HEK293 (cell line): ENCODE results near the gene CDC42EP2.

Source experiments
- CTCF ChIA-PET: fragments of 350-600 bp; formaldehyde crosslinking; extraction: SDS; loops from one replicate; lab custom pipeline; 2021; ENCODE audit warnings: antibody characterized with exemption; lab: Yijun Ruan, JAX
- POLR2A ChIA-PET: fragments of 300-600 bp; formaldehyde crosslinking; extraction: SDS; loops from one replicate; lab custom pipeline; 2020; ENCODE audit warnings: antibody characterized with exemption, inconsistent platforms; lab: Yijun Ruan, JAX
- H3K27ac ChIP-seq: fragments of 200-500 bp; sonication (Bioruptor generic); 2 replicates; pipeline ENCODE4 v1.5.1; 2014; ENCODE audit warnings: low read depth, low read length, control low read depth, inconsistent platforms; ENCODE audit errors: extremely low read depth
- H3K36me3 ChIP-seq, 2 experiments: fragments of 200-500 bp in 1 of 2; sonication (Bioruptor generic) in 1 of 2; 1 replicate in 1 of 2; 2 replicates in 1 of 2; pipeline ENCODE4 v1.5.1; 2014 to 2017; ENCODE audit warnings: inconsistent platforms in 2 of 2, low read length in 2 of 2; ENCODE audit not compliant: control insufficient read depth in 2 of 2, insufficient read depth in 1 of 2
- H3K4me1 ChIP-seq: fragments of 200-500 bp; sonication (Bioruptor generic); 2 replicates; pipeline ENCODE4 v1.5.1; 2014; ENCODE audit warnings: mild to moderate bottlenecking, low read length, inconsistent platforms; ENCODE audit not compliant: control insufficient read depth, insufficient read depth
- H3K4me3 ChIP-seq: 2 replicates; pipeline ENCODE4 v1.5.1; 2011; ENCODE audit warnings: low read depth, mild to moderate bottlenecking, control low read depth, low read length, moderate library complexity
- H3K9me3 ChIP-seq: fragments of 200-500 bp; sonication (Bioruptor generic); 2 replicates; pipeline ENCODE4 v1.5.1; 2014; ENCODE audit warnings: low read depth, low read length, inconsistent platforms; ENCODE audit not compliant: control insufficient read depth, insufficient read depth
- CTCF ChIP-seq: fragments of 450-650 bp; formaldehyde crosslinking; IDR thresholded peaks from 2 replicates; pipeline ENCODE4 v1.5.1; 2016; ENCODE audit warnings: missing biosample characterization, missing genetic modification characterization
- GFI1B ChIP-seq: fragments of 450-650 bp; formaldehyde crosslinking; IDR thresholded peaks from 2 replicates; pipeline ENCODE4 v1.5.1; 2016; ENCODE audit warnings: missing biosample characterization, missing genetic modification characterization
- GLIS1 ChIP-seq: fragments of 450-650 bp; formaldehyde crosslinking; IDR thresholded peaks from 2 replicates; pipeline ENCODE4 v1.5.1; 2016; ENCODE audit warnings: missing biosample characterization, missing genetic modification characterization
- IKZF3 ChIP-seq: fragments of 450-650 bp; IDR thresholded peaks from 2 replicates; pipeline ENCODE4 v1.5.0; 2018; ENCODE audit warnings: missing biosample characterization, mild to moderate bottlenecking, missing genetic modification characterization, moderate library complexity
- PRDM10 ChIP-seq: fragments of 450-650 bp; formaldehyde crosslinking; IDR thresholded peaks from 2 replicates; pipeline ENCODE4 v1.5.1; 2016; ENCODE audit warnings: missing biosample characterization, missing genetic modification characterization
- YY2 ChIP-seq: fragments of 450-650 bp; formaldehyde crosslinking; IDR thresholded peaks from 2 replicates; pipeline ENCODE4 v1.5.1; 2016; ENCODE audit warnings: missing biosample characterization, missing genetic modification characterization
- ZBTB11 ChIP-seq: fragments of 450-650 bp; formaldehyde crosslinking; conservative IDR thresholded peaks from 2 replicates; pipeline ENCODE4 v1.5.1; 2016; ENCODE audit warnings: low read depth, missing biosample characterization, missing genetic modification characterization
- ZFP69B ChIP-seq: fragments of 450-650 bp; formaldehyde crosslinking; IDR thresholded peaks from 2 replicates; pipeline ENCODE4 v1.5.1; 2016; ENCODE audit warnings: missing biosample characterization, missing genetic modification characterization
- ZNF146 ChIP-seq: fragments of 450-650 bp; formaldehyde crosslinking; IDR thresholded peaks from 2 replicates; pipeline ENCODE4 v1.5.1; 2016; ENCODE audit warnings: missing biosample characterization, missing genetic modification characterization
- ZNF148 ChIP-seq: fragments of 450-650 bp; formaldehyde crosslinking; IDR thresholded peaks from 2 replicates; pipeline ENCODE4 v1.5.0; 2017; ENCODE audit warnings: missing biosample characterization, missing genetic modification characterization, borderline replicate concordance
- ZNF16 ChIP-seq: fragments of 450-650 bp; formaldehyde crosslinking; IDR thresholded peaks from 2 replicates; pipeline ENCODE4 v1.5.1; 2016; ENCODE audit warnings: low read depth, missing biosample characterization, missing genetic modification characterization
- ZNF24 ChIP-seq: fragments of 450-650 bp; formaldehyde crosslinking; IDR thresholded peaks from 2 replicates; pipeline ENCODE4 v1.5.1; 2016; ENCODE audit warnings: missing biosample characterization, missing genetic modification characterization
- ZNF335 ChIP-seq: fragments of 450-650 bp; formaldehyde crosslinking; conservative IDR thresholded peaks from 2 replicates; pipeline ENCODE4 v1.5.1; 2016; ENCODE audit warnings: missing biosample characterization, missing genetic modification characterization
- ZNF366 ChIP-seq: fragments of 450-650 bp; formaldehyde crosslinking; conservative IDR thresholded peaks from 2 replicates; pipeline ENCODE4 v1.5.1; 2016; ENCODE audit warnings: missing biosample characterization, missing genetic modification characterization
- ZNF398 ChIP-seq: fragments of 450-650 bp; formaldehyde crosslinking; IDR thresholded peaks from 2 replicates; pipeline ENCODE4 v1.5.1; 2017; ENCODE audit warnings: missing biosample characterization, missing genetic modification characterization
- ZNF404 ChIP-seq: fragments of 450-650 bp; formaldehyde crosslinking; IDR thresholded peaks from 2 replicates; pipeline ENCODE4 v1.5.1; 2017; ENCODE audit warnings: missing biosample characterization, missing genetic modification characterization
- ZNF473 ChIP-seq: fragments of 450-650 bp; formaldehyde crosslinking; IDR thresholded peaks from 2 replicates; pipeline ENCODE4 v1.5.1; 2017; ENCODE audit warnings: missing biosample characterization, missing genetic modification characterization
- ZNF521 ChIP-seq: fragments of 450-650 bp; formaldehyde crosslinking; IDR thresholded peaks from 2 replicates; pipeline ENCODE4 v1.5.1; 2017; ENCODE audit warnings: missing biosample characterization, mild to moderate bottlenecking, missing genetic modification characterization
- ZNF600 ChIP-seq: fragments of 450-650 bp; formaldehyde crosslinking; IDR thresholded peaks from 2 replicates; pipeline ENCODE4 v1.5.1; 2016; ENCODE audit warnings: missing biosample characterization, missing genetic modification characterization
- ZNF654 ChIP-seq: fragments of 450-650 bp; formaldehyde crosslinking; IDR thresholded peaks from 2 replicates; pipeline ENCODE4 v1.5.1; 2016; ENCODE audit warnings: low read depth, missing biosample characterization, missing genetic modification characterization
- ZNF777 ChIP-seq: fragments of 450-650 bp; formaldehyde crosslinking; IDR thresholded peaks from 2 replicates; pipeline ENCODE4 v1.5.1; 2017; ENCODE audit warnings: missing biosample characterization, missing genetic modification characterization, borderline replicate concordance
- ZNF791 ChIP-seq: fragments of 450-650 bp; formaldehyde crosslinking; IDR thresholded peaks from 2 replicates; pipeline ENCODE4 v1.5.1; 2016; ENCODE audit warnings: missing biosample characterization, missing genetic modification characterization
- ZSCAN30 ChIP-seq: fragments of 450-650 bp; IDR thresholded peaks from 2 replicates; pipeline ENCODE4 v1.5.1; 2018; ENCODE audit warnings: missing biosample characterization, mild to moderate bottlenecking, missing genetic modification characterization, moderate library complexity

The CDC42EP2 gene

GRCh38 chr11:65363770-65364169 is 49.1 kb downstream of the CDC42EP2 start:
- POLR2A ChIA-PET = interaction anchor here (0.7 kb wide), 1 partner anchor 99 kb away, joined by 4 read pairs; no protein-coding TSS in a partner anchor
- no peak for TF ChIP-seq ZNF791 (tag by site-specific recombination)
- no peak for TF ChIP-seq ZNF777 (tag by site-specific recombination)
- TF ChIP-seq GLIS1 = peak; percentile 86
- no peak for TF ChIP-seq ZNF404 (tag by site-specific recombination)
- no peak for TF ChIP-seq ZNF24 (tag by site-specific recombination)
- no peak for TF ChIP-seq ZNF473 (tag by site-specific recombination)
- no peak for TF ChIP-seq ZNF146
- no peak for TF ChIP-seq ZNF16
- peak; percentile 68 for TF ChIP-seq ZNF600
- TF ChIP-seq ZNF148 (tag by site-specific recombination) = no peak
- no peak for TF ChIP-seq YY2 (tag by site-specific recombination)
- TF ChIP-seq GFI1B (tag by site-specific recombination) = no peak
- no peak for TF ChIP-seq ZNF366 (tag by site-specific recombination)
- H3K9me3 ChIP-seq = no peaks in the 10 kb centered on the region
- H3K4me3 ChIP-seq = no peak overlapping the region
- no peaks in the 10 kb centered on the region for H3K36me3 ChIP-seq
- no peak overlapping the region for H3K27ac ChIP-seq
- no peaks in the 10 kb centered on the region for H3K4me1 ChIP-seq
- CTCF ChIA-PET = interaction anchor here (2.0 kb wide), 1 partner anchor 105 kb away, joined by 4 read pairs; no protein-coding TSS in a partner anchor

GRCh38 chr11:65366340-65366773 is 51.7 kb downstream of the CDC42EP2 start:
- CTCF ChIA-PET = interaction anchor here (0.6 to 1.9 kb wide), 6 partner anchors 39 to 142 kb away, joined by 3 to 15 read pairs (median 3); no protein-coding TSS in a partner anchor
- POLR2A ChIA-PET = interaction anchor here (1.6 to 1.7 kb wide), 2 partner anchors 141 to 143 kb away, joined by 3 to 7 read pairs; no protein-coding TSS in a partner anchor
- Histone ChIP-seq H3K36me3 (no peaks in the 10 kb centered on the region), H3K4me3 (no peak overlapping the region), H3K9me3 (no peaks in the 10 kb centered on the region), H3K27ac (no peak overlapping the region), H3K4me1 (no peaks in the 10 kb centered on the region)
- TF ChIP-seq ZNF398 (tag by site-specific recombination) (no peak), CTCF (peak; percentile 64), ZNF335 (0 out of 2 replicates have a peak, but pooled peaks have one; percentile 17), PRDM10 (tag by site-specific recombination) (peak; percentile 40), ZSCAN30 (peak; percentile 36; the same call in 1 of the 2 replicates), ZFP69B (tag by site-specific recombination) (peak; percentile 19; the same call in 1 of the 2 replicates), ZNF521 (tag by site-specific recombination) (no peak), ZBTB11 (tag by site-specific recombination) (no peak), IKZF3 (tag by site-specific recombination) (peak; percentile 88), ZNF654 (tag by site-specific recombination) (peak; percentile 95)
